HG03045 (cell line): ENCODE measurements around the gene GPR42.
"Not testable (repeated sequence)": the region's sequence is repeated elsewhere in the genome, so short reads cannot be mapped to it uniquely, and the experiment has no call there.

Experiments
- ATAC-seq: cut with Tn5 transposase; IDR thresholded peaks from one replicate; pipeline ENCODE4 v1.9.1; 2021; ENCODE audit warnings: mild to moderate bottlenecking, moderate library complexity; ENCODE audit not compliant: unreplicated experiment

GPR42 gene

GRCh38 chr19:35362261-35363000, 8.4 kb upstream of the GPR42 start:
- ATAC-seq = no peak

GRCh38 chr19:35363001-35363590, 7.8 kb upstream of the GPR42 start:
- ATAC-seq = no peak

- ATAC-seq = no peak
Observed at GRCh38 chr19:35363711-35364425, 7.0 kb upstream of the GPR42 start.

- ATAC-seq = no peak
Observed at GRCh38 chr19:35365303-35365702, 5.6 kb upstream of the GPR42 start.

DNA sequence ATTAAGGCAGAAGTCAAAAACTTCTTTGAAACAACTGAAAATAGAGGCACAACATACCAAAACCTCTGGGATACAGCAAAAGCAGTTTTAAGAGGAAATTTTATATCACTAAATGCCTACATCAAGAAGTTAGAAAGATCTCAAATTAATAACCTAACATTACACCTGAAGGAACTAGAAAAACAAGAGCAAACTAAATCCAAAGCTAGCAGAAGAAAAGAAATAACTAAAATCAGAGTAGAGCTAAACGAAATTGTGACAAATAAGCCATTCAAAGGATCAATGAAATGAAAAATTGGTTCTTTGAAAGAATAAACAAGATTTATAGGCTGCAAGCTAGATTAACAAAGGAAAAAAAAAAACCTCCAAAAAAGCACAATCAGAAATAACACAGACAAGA, 2.5 kb upstream of the GPR42 start:
- no peak for ATAC-seq

DNA sequence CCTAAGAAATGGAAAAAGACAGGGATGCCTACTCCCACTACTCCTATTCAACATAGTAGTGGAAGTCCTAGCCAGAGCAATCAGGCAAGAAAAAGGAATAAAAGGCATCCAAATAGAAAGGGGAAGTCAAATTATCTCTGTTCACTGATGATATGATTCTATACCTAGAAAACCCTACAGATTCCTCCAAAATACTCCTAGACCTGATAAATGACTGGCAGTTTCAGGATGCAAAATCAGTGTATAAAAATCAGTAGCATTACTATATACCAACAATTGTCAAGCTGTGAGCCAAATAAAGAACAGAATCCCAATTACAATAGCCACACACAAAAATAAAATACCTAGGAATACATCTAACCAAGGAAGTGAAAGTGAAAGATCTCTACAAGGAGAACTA, 1.3 kb upstream of the GPR42 start:
- ATAC-seq = no peak

- ATAC-seq = no peak
Observed at GRCh38 chr19:35373492-35373891, 2.6 kb downstream of the GPR42 start.

GRCh38 chr19:35374031-35374430, 3.2 kb downstream of the GPR42 start:
- ATAC-seq = not testable (repeated sequence)

GRCh38 chr19:35375505-35376307, 4.8 kb downstream of the GPR42 start:
- no peak for ATAC-seq

DNA sequence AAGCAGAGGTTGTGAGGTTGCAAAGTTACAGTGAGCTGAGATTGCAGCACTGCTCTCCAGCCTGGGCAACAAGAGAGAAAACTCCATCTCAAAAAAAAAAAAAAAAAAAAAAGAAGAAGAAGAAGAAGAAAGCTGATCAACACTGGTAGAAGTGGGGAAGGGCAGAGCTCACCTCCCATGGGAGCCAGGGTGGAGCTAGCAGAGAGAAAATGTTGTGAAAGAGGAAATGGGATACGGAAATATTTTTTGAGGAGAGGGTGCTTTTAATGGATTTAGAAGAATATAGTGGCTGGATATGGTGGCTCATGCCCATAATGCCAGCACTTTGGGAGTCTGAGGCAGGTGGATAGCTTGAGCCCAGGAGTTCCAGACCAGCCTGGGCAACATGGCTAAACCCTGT, 6.8 kb downstream of the GPR42 start:
- no peak for ATAC-seq

DNA sequence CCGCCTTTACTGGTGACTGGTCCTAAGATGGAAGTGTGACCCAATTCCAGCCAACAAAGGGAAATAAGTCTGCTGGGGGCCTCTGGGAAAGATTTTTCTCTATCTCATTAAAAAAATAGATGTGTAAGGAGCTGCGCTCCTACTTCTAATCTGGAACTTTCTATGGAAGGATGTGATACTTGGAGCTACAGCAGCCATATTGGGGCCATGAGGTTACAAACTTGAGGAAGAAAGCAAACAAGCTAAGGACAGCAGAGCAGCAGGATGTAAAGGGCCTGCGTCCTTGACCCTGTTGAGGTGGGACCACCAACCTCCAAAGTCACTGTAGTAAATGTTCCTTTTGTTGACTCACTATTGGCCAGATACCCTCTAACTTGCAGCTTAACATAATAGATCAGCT, 7.5 kb downstream of the GPR42 start:
- no peak for ATAC-seq

DNA sequence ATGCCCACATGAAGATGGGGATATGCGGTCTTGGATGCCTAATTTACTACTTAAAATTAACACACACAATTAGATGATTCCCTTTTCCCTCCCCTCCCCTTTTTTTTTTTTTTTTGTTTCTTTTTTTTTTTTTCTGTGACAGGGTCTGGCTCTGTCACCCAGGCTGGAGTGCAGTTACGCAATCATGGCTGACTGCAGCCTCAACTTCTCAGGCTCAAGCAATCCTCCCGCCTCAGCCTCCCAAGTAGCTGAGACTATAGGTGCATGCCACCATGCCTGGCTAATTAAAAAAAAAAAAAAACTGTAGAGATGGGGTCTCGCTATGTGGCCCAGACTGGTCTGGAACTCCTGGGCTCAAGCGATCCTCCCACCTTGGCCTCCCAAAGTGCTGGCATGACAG, 8.7 kb downstream of the GPR42 start:
- ATAC-seq = not testable (repeated sequence)

DNA sequence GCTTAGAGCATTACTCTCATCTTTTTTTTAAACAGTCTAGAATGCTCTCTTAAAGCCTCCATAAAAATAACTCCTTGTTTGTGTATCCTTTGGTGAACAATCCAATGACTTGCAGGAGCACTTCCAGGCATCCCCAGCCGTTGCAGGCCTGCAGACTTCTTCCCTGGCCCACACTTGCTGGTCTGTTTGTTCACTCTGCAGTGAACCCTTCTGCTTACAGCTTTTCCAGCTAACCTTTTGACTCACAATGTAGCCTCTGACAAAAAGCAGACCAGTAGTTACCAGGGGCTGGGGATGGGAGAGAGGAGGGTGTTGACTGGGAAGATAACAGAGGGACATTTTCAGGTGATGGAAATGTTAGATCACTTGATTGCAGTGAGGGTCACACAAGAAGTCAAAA, 9.1 kb downstream of the GPR42 start:
- no peak for ATAC-seq

DNA sequence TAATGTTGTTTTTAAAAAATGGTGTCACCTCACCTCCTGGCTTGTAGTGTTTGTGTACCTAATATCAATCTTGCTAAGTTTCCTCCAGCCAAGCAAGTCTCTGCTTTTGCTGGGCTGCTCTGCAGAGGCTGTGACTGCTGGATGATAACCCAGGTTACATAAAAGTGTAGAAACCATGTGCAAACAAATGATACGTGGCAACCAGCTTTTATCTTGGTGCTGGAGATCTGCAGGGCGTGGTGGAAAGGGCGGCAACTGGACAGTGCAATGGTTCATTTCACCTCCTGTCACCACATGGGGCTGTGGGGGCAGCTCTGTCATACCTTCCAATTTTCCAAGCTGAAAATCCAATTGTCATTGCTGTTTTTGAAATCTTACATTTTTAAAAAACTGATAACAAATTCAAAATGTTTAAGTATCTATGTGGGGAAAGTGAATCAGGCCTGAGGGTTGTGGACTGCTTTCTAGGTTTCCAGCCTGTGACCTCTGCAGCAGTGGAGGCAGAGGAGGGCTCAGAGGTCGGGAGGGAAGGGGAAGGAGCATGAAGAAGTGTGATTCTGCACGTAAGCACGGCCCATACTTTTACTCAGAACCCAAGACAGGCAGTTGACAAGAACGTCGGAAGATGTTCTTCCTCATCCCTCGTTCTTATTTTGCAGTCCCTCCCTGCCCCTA, 9.7 kb downstream of the GPR42 start:
- ATAC-seq = no peak

- no peak for ATAC-seq
Observed at GRCh38 chr19:35381318-35381717, 10.4 kb downstream of the GPR42 start.

- ATAC-seq = no peak
Observed at GRCh38 chr19:35381926-35382325, 11.1 kb downstream of the GPR42 start.

DNA sequence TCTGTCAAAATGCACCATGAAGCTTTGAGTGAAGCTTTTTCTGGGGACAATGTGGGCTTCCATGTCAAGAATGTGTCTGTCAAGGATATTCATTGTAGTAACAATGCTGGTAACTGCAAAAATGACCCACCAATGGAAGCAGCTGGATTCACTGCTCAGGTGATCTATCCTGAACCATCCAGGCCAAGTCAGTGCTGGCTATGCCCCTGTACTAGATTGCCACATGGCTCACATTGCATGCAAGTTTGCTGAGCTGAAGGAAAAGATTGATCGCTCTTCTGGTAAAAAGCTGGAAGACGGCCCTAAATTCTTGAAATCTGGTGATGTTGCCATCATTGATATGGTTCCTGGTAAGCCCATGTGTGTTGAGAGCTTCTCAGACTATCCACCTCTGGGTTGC, 12.7 kb downstream of the GPR42 start:
- ATAC-seq = no peak

DNA sequence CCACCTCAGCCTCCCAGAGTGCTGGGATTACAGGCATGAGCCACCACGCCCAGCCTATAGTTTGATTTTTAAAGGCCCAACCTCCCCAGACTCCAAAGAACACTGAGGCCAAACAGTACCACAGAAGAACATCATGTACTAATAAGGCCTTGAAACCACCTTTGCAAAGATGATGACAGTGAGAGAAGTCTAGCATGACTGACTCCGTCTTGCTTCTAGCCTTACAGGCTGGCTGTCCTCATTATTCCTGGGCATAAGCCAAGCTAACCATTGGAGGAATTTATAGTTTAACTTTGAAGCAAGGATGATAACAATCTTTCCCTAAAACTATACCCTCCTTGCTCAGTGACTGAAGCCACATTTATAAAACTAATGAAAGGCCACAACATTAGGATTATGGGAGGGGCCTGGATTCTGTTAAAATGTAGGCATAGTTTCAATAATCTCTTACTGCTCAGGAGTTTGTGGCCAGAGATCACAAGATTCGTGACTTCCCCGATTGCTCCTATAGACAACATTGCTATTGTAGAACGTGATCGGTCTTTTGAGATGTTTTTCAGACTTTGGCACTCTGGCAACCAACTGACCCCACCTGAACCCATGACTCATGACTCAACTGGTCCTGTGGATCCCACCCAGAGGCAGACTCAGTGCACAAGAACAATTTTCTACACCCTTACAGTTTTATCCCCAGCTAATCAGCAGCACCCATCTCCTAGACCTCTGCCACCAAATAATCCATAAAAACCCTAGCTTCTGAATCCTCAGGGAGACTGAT, 17.6 kb downstream of the GPR42 start:
- ATAC-seq = no peak

GRCh38 chr19:35389192-35389861, 18.5 kb downstream of the GPR42 start:
- no peak for ATAC-seq
